ENCODE results near the gene EMILIN1. TPM values are rescaled to one million over a fixed set of nuclear protein-coding genes. Genes with fewer than 3 reads are reported as not detected.
"Not testable (repeated sequence)": the region's sequence is repeated elsewhere in the genome, so short reads cannot be mapped to it uniquely, and the experiment has no call there.

EMILIN1 gene
- total RNA-seq, 5 donors from 2014 or later (not counting 1 experiment from before 2014, with no cell fraction given) = 0.28 to 1.1 (median 0.85) TPM

GRCh38 chr2:27110603-27111352 lies 32.4 kb downstream of the EMILIN1 start:
- ATAC-seq (replicated peaks in 1 of 4); H3K4me1 Mint-ChIP-seq; H3K4me3 ChIP-seq (ENCODE audit: control insufficient read depth in 1 of 2, extremely low read depth in 1 of 2, low read length in 1 of 2); H3K27ac Mint-ChIP-seq; H3K27ac ChIP-seq (ENCODE audit: low read length); H3K4me1 ChIP-seq (ENCODE audit: control insufficient read depth in 1 of 2, extremely low read depth in 1 of 2, insufficient read depth in 2 of 2, low read length in 2 of 2); H3K27me3 ChIP-seq (replicated peaks in 1 of 2; ENCODE audit: control insufficient read depth in 2 of 2, extremely low read depth in 1 of 2, insufficient read depth in 2 of 2, low read length in 1 of 2); DNase-seq; CTCF ChIA-PET; H3K36me3 Mint-ChIP-seq; H3K9me3 ChIP-seq; H3K4me3 Mint-ChIP-seq; H3K27me3 Mint-ChIP-seq; H3K36me3 ChIP-seq (ENCODE audit: control insufficient read depth in 2 of 2, extremely low read depth in 1 of 2, insufficient read depth in 1 of 2, low read length in 1 of 2); POLR2A ChIA-PET; H3K9me3 Mint-ChIP-seq: not testable (repeated sequence)
- 80% methylated on average over 18 of the region's 24 CpGs for WGBS (ENCODE audit: insufficient coverage)

- peaks cover 0 to 11% of the 10 kb centered on the region in 2 experiments for H3K27me3 ChIP-seq (replicated peaks in 1 of 2; ENCODE audit: control insufficient read depth in 2 of 2, extremely low read depth in 1 of 2, insufficient read depth in 2 of 2, low read length in 1 of 2)
- DNase-seq; H3K27ac ChIP-seq (ENCODE audit: low read length); H3K4me1 ChIP-seq (ENCODE audit: control insufficient read depth in 1 of 2, extremely low read depth in 1 of 2, insufficient read depth in 2 of 2, low read length in 2 of 2); ATAC-seq (replicated peaks in 1 of 4); H3K27ac Mint-ChIP-seq; H3K27me3 Mint-ChIP-seq; H3K9me3 Mint-ChIP-seq; CTCF ChIA-PET; H3K36me3 Mint-ChIP-seq; H3K4me3 ChIP-seq (ENCODE audit: control insufficient read depth in 1 of 2, extremely low read depth in 1 of 2, low read length in 1 of 2); H3K9me3 ChIP-seq; H3K36me3 ChIP-seq (ENCODE audit: control insufficient read depth in 2 of 2, extremely low read depth in 1 of 2, insufficient read depth in 1 of 2, low read length in 1 of 2); H3K4me1 Mint-ChIP-seq; H3K4me3 Mint-ChIP-seq: not testable (repeated sequence)
- POLR2A ChIA-PET = interaction anchor here in 1 of 2 donors (0.5 kb wide), 1 partner anchor 96 kb away, joined by 3 read pairs; no protein-coding TSS in a partner anchor
- WGBS (ENCODE audit: insufficient coverage) = 95% methylated on average over 38 of the region's 49 CpGs
Measured at GRCh38 chr2:27111392-27112078, 33.1 kb downstream of the EMILIN1 start.

GRCh38 chr2:27115519-27115918 lies 37.1 kb downstream of the EMILIN1 start:
- Histone ChIP-seq H3K36me3 (ENCODE audit: control insufficient read depth in 2 of 2, extremely low read depth in 1 of 2, insufficient read depth in 1 of 2, low read length in 1 of 2) (no peaks in the 10 kb centered on the region), H3K27ac (ENCODE audit: low read length) (no peak overlapping the region), H3K27me3 (replicated peaks in 1 of 2; ENCODE audit: control insufficient read depth in 2 of 2, extremely low read depth in 1 of 2, insufficient read depth in 2 of 2, low read length in 1 of 2) (peaks cover 3 to 27% of the 10 kb centered on the region in 2 experiments), H3K4me1 (ENCODE audit: control insufficient read depth in 1 of 2, extremely low read depth in 1 of 2, insufficient read depth in 2 of 2, low read length in 2 of 2) (peaks cover 0 to 10% of the 10 kb centered on the region in 2 experiments), H3K9me3 (no peaks in the 10 kb centered on the region), H3K4me3 (ENCODE audit: control insufficient read depth in 1 of 2, extremely low read depth in 1 of 2, low read length in 1 of 2) (no peak overlapping the region)
- no peak for ATAC-seq (replicated peaks in 1 of 4)
- WGBS (ENCODE audit: insufficient coverage) = 59% methylated on average over 2 of the region's 2 CpGs
- H3K9me3 Mint-ChIP-seq = no peaks in the 10 kb centered on the region
- CTCF ChIA-PET = interaction anchor here in 1 of 2 donors (0.6 to 0.7 kb wide), 2 partner anchors 158 to 188 kb away, joined by 3 to 4 read pairs; no protein-coding TSS in a partner anchor
- DNase-seq = no peak
- peaks cover 0 to 10% (median 7%) of the 10 kb centered on the region in 3 donors for H3K4me1 Mint-ChIP-seq
- peaks cover 13 to 30% of the 10 kb centered on the region in 2 donors for H3K27me3 Mint-ChIP-seq
- H3K4me3 Mint-ChIP-seq = no peak overlapping the region
- peaks cover 2% of the 10 kb centered on the region for H3K36me3 Mint-ChIP-seq
- POLR2A ChIA-PET = interaction anchor here in 1 of 2 donors (0.6 kb wide), 1 partner anchor 22 kb away, joined by 4 read pairs; no protein-coding TSS in a partner anchor
- H3K27ac Mint-ChIP-seq = no peak overlapping the region

- peak overlapping the region; percentile 31 to 49 (median 37) for H3K4me3 Mint-ChIP-seq
- ChIA-PET CTCF (no interaction called here), POLR2A (no interaction called here)
- Histone ChIP-seq H3K9me3 (no peaks in the 10 kb centered on the region), H3K27me3 (replicated peaks in 1 of 2; ENCODE audit: control insufficient read depth in 2 of 2, extremely low read depth in 1 of 2, insufficient read depth in 2 of 2, low read length in 1 of 2) (peaks cover 3 to 28% of the 10 kb centered on the region in 2 experiments), H3K27ac (ENCODE audit: low read length) (no peak overlapping the region), H3K4me1 (ENCODE audit: control insufficient read depth in 1 of 2, extremely low read depth in 1 of 2, insufficient read depth in 2 of 2, low read length in 2 of 2) (peaks cover 0 to 15% of the 10 kb centered on the region in 2 experiments), H3K36me3 (ENCODE audit: control insufficient read depth in 2 of 2, extremely low read depth in 1 of 2, insufficient read depth in 1 of 2, low read length in 1 of 2) (no peaks in the 10 kb centered on the region), H3K4me3 (ENCODE audit: control insufficient read depth in 1 of 2, extremely low read depth in 1 of 2, low read length in 1 of 2) (peak overlapping the region in 1 of 2 donors; percentile 23)
- 55% methylated on average over 10 of the region's 14 CpGs for WGBS (ENCODE audit: insufficient coverage)
- no peaks in the 10 kb centered on the region for H3K9me3 Mint-ChIP-seq
- no peak overlapping the region for H3K27ac Mint-ChIP-seq
- H3K36me3 Mint-ChIP-seq = peaks cover 2% of the 10 kb centered on the region
- ATAC-seq (replicated peaks in 1 of 4) (no peak), DNase-seq (no peak)
- H3K4me1 Mint-ChIP-seq = peaks cover 5 to 15% (median 12%) of the 10 kb centered on the region in 3 donors
- H3K27me3 Mint-ChIP-seq = peaks cover 13 to 33% of the 10 kb centered on the region in 2 donors
Measured at GRCh38 chr2:27117995-27118524, 39.6 kb downstream of the EMILIN1 start.

- peaks cover 2% of the 10 kb centered on the region for H3K36me3 Mint-ChIP-seq
- peak in 1 of 35 experiments; percentile 27 for DNase-seq
- 7% methylated on average over 84 of the region's 84 CpGs for WGBS (ENCODE audit: insufficient coverage)
- ChIA-PET POLR2A (no interaction called here), CTCF (no interaction called here)
- H3K4me1 ChIP-seq (ENCODE audit: control insufficient read depth in 1 of 2, extremely low read depth in 1 of 2, insufficient read depth in 2 of 2, low read length in 2 of 2) = peaks cover 2 to 20% of the 10 kb centered on the region in 2 experiments
- ATAC-seq (replicated peaks in 1 of 4) = peak in 1 of 4 experiments; percentile 12
- no peaks in the 10 kb centered on the region for H3K9me3 ChIP-seq
- no peaks in the 10 kb centered on the region for H3K36me3 ChIP-seq (ENCODE audit: control insufficient read depth in 2 of 2, extremely low read depth in 1 of 2, insufficient read depth in 1 of 2, low read length in 1 of 2)
- H3K27me3 ChIP-seq (replicated peaks in 1 of 2; ENCODE audit: control insufficient read depth in 2 of 2, extremely low read depth in 1 of 2, insufficient read depth in 2 of 2, low read length in 1 of 2) = peaks cover 3 to 28% of the 10 kb centered on the region in 2 experiments
- H3K4me3 ChIP-seq (ENCODE audit: control insufficient read depth in 1 of 2, extremely low read depth in 1 of 2, low read length in 1 of 2) = peak within 1 kb of the TSS; percentile 25 to 39
- H3K9me3 Mint-ChIP-seq = no peaks in the 10 kb centered on the region
- peaks cover 13 to 33% of the 10 kb centered on the region in 2 donors for H3K27me3 Mint-ChIP-seq
- no peak within 1 kb of the TSS for H3K27ac ChIP-seq (ENCODE audit: low read length)
- H3K4me3 Mint-ChIP-seq = peak within 1 kb of the TSS; percentile 59 to 76 (median 71)
- H3K27ac Mint-ChIP-seq = peak within 1 kb of the TSS in 1 of 2 donors; percentile 43
- H3K4me1 Mint-ChIP-seq = peaks cover 10 to 19% (median 16%) of the 10 kb centered on the region in 3 donors
Measured at GRCh38 chr2:27118525-27119329, 40.3 kb downstream of the EMILIN1 start, which contains the start of gene CGREF1. TSS of gene CGREF1 (minus strand) at chr2:27119128. CDS start at chr2:27104366, 14,762 bp downstream.

GRCh38 chr2:27119330-27119670 lies 40.9 kb downstream of the EMILIN1 start:
- H3K9me3 ChIP-seq = not testable (repeated sequence)

More at GRCh38 chr2:27119330-27119670, 40.9 kb downstream of the EMILIN1 start:
- CTCF ChIA-PET; H3K36me3 Mint-ChIP-seq; DNase-seq; POLR2A ChIA-PET; ATAC-seq (replicated peaks in 1 of 4); H3K27ac ChIP-seq (ENCODE audit: low read length); H3K36me3 ChIP-seq (ENCODE audit: control insufficient read depth in 2 of 2, extremely low read depth in 1 of 2, insufficient read depth in 1 of 2, low read length in 1 of 2); H3K9me3 Mint-ChIP-seq: not testable (repeated sequence)
- 86% methylated on average over 3 of the region's 8 CpGs for WGBS (ENCODE audit: insufficient coverage)
- H3K27me3 ChIP-seq (replicated peaks in 1 of 2; ENCODE audit: control insufficient read depth in 2 of 2, extremely low read depth in 1 of 2, insufficient read depth in 2 of 2, low read length in 1 of 2) = peaks cover 3 to 28% of the 10 kb centered on the region in 2 experiments
- Mint-ChIP-seq H3K27me3 (peaks cover 13 to 33% of the 10 kb centered on the region in 2 donors), H3K27ac (peak overlapping the region in 1 of 2 donors; percentile 43), H3K4me3 (peak overlapping the region; percentile 59 to 76 (median 71)), H3K4me1 (peaks cover 10 to 23% (median 18%) of the 10 kb centered on the region in 3 donors)
- H3K4me3 ChIP-seq (ENCODE audit: control insufficient read depth in 1 of 2, extremely low read depth in 1 of 2, low read length in 1 of 2) = peak overlapping the region; percentile 25 to 39
- peaks cover 2 to 25% of the 10 kb centered on the region in 2 experiments for H3K4me1 ChIP-seq (ENCODE audit: control insufficient read depth in 1 of 2, extremely low read depth in 1 of 2, insufficient read depth in 2 of 2, low read length in 2 of 2)

Data from T-cell (primary cell).